Activated CD4-positive, CD25-positive, alpha-beta regulatory T cell treated with anti-CD3 and anti-CD28 coated beads, Interleukin-2, amount 50 U/mL, for 72 hours (primary cell): ENCODE measurements around the gene KCND3.

ENCODE experiments used
- DNase-seq: peaks from one replicate; pipeline ENCODE4 v3.0.0; 2021

Gene KCND3

GRCh38 chr1:111956155-111956771 lies 33.2 kb downstream of the KCND3 start:
- no peak for DNase-seq

- DNase-seq: no peak
Observed at GRCh38 chr1:111955755-111956154, 33.7 kb downstream of the KCND3 start.

- DNase-seq: no peak
Observed at GRCh38 chr1:111953797-111954196, 35.7 kb downstream of the KCND3 start.

GRCh38 chr1:111952125-111952657 lies 37.3 kb downstream of the KCND3 start:
- no peak for DNase-seq

- no peak for DNase-seq
Observed at GRCh38 chr1:111948209-111949171, 41.0 kb downstream of the KCND3 start.

GRCh38 chr1:111943846-111944749 lies 45.4 kb downstream of the KCND3 start:
- no peak for DNase-seq

- DNase-seq: no peak
Observed at GRCh38 chr1:111943066-111943465, 46.4 kb downstream of the KCND3 start.

- DNase-seq: no peak
Observed at GRCh38 chr1:111938536-111938935, 50.9 kb downstream of the KCND3 start.

GRCh38 chr1:111938123-111938522 lies 51.3 kb downstream of the KCND3 start:
- no peak for DNase-seq

GRCh38 chr1:111937147-111937725 lies 52.2 kb downstream of the KCND3 start:
- no peak for DNase-seq

GRCh38 chr1:111934106-111934852 lies 55.2 kb downstream of the KCND3 start:
- no peak for DNase-seq

- DNase-seq: no peak
Observed at GRCh38 chr1:111930356-111930755, 59.1 kb downstream of the KCND3 start.

- DNase-seq: no peak
Observed at GRCh38 chr1:111928531-111928930, 60.9 kb downstream of the KCND3 start.

GRCh38 chr1:111927652-111928051 lies 61.8 kb downstream of the KCND3 start:
- no peak for DNase-seq

GRCh38 chr1:111924786-111925185 lies 64.7 kb downstream of the KCND3 start:
- DNase-seq: no peak

- DNase-seq: no peak
Observed at GRCh38 chr1:111923766-111924165, 65.7 kb downstream of the KCND3 start.

- no peak for DNase-seq
Observed at GRCh38 chr1:111921948-111922347, 67.5 kb downstream of the KCND3 start.

GRCh38 chr1:111920221-111921024 lies 69.0 kb downstream of the KCND3 start:
- DNase-seq: no peak

GRCh38 chr1:111911776-111912515 lies 77.5 kb downstream of the KCND3 start:
- DNase-seq: no peak

- no peak for DNase-seq
Observed at GRCh38 chr1:111911061-111911460, 78.4 kb downstream of the KCND3 start.
